Epithelial cell of esophagus (primary cell): ENCODE measurements around the gene ELOA2.
"Not testable (repeated sequence)": the region's sequence is repeated elsewhere in the genome, so short reads cannot be mapped to it uniquely, and the experiment has no call there.

Experiments used
- DNase-seq: peaks from one replicate; pipeline ENCODE4 v3.0.0; 2010; ENCODE audit warnings: low read depth
- H3K4me3 ChIP-seq: 2 replicates; pipeline ENCODE4 v1.5.1; 2011; ENCODE audit warnings: mild to moderate bottlenecking, low read length, control low read depth
- TF ChIP-seq, protein P1 (sequence below): IDR thresholded peaks from 2 replicates; pipeline ENCODE4 v1.5.1; 2011; ENCODE audit warnings: low read depth, mild to moderate bottlenecking, low read length, control low read depth, inconsistent platforms; ENCODE audit not compliant: insufficient read depth; ENCODE audit errors: missing control alignments

Gene ELOA2

DNA sequence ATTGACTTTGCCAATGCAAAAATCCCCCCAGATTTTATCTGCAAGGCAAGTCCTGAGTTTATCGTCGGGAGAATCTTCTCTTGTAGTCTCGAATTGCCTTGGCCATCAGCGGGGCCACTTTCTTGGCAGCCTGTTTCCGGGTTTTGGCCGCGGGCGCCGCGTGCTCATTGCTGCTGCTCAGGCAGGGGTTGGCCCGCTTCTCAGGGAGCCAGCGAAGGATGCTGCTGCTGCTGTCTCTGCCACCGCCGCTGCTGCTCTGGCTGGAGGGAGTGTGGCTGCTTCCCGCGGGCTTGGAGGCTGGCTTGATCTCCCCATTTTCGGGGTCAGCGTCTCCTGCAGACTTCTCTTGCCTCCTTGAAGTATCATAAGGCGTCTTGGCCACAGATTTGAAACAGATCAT lies 2.5 kb downstream of the ELOA2 start:
- no peak overlapping the region for H3K4me3 ChIP-seq
- no peak for DNase-seq
- TF ChIP-seq, protein P1, sequence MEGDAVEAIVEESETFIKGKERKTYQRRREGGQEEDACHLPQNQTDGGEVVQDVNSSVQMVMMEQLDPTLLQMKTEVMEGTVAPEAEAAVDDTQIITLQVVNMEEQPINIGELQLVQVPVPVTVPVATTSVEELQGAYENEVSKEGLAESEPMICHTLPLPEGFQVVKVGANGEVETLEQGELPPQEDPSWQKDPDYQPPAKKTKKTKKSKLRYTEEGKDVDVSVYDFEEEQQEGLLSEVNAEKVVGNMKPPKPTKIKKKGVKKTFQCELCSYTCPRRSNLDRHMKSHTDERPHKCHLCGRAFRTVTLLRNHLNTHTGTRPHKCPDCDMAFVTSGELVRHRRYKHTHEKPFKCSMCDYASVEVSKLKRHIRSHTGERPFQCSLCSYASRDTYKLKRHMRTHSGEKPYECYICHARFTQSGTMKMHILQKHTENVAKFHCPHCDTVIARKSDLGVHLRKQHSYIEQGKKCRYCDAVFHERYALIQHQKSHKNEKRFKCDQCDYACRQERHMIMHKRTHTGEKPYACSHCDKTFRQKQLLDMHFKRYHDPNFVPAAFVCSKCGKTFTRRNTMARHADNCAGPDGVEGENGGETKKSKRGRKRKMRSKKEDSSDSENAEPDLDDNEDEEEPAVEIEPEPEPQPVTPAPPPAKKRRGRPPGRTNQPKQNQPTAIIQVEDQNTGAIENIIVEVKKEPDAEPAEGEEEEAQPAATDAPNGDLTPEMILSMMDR, result no peak

DNA sequence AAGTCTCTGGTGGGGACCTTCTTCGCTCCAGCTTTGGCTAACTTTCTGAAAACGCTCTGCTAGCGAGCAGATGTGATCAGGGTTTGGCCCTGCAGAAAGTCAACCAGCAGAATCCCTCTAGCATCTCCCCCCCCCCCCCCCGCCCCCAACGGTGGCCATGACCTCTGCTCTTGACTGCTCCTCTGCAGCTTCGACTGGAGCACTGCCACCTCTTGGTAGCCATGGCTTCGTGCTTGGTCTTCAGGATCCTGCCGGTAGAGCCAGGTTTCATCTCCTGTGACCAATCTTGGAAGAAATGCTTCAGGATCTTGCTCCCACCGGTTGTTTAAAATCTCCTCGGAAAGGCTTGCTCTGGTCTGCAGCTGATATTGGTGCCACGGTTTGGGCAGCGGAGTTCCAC lies 4.5 kb downstream of the ELOA2 start:
- DNase-seq, result not testable (repeated sequence)

DNA sequence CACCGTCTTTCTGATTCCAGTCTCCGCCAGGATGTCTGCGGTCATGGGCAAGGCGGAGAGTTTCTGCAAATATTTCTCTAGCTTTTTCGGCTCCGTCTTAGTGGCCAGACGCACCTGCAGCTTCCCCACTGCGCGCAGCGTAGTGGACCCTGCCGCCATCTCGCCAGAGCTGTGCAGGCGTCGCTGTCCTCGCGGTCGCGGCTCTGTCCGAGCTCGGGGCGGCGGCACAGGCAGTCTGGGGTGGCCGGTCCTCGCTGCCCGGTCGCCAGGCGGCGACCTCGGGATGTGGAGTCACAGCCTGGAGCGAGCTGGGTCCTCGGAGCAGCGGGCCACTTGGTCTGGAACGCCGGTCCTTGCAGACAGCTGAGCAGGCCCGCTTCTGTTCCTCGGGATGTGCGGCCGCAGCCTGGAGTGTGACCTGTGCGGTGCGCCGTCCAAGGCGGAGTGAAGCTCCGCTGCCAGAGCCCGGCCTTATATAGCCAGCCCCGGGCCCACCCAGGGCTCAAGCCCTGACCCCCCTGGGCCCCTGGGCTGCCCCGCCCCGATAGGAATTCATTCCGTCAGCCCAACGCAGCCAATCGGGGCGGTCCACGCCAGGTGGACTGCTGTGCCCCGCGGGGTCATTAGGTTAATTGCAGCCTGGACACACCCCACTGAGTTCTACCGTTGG lies 5.6 kb downstream of the ELOA2 start:
- H3K4me3 ChIP-seq, DNase-seq: not testable (repeated sequence)

More for the DNA sequence above, 4.5 kb downstream of the ELOA2 start:
- H3K4me3 ChIP-seq, result not testable (repeated sequence)

DNA sequence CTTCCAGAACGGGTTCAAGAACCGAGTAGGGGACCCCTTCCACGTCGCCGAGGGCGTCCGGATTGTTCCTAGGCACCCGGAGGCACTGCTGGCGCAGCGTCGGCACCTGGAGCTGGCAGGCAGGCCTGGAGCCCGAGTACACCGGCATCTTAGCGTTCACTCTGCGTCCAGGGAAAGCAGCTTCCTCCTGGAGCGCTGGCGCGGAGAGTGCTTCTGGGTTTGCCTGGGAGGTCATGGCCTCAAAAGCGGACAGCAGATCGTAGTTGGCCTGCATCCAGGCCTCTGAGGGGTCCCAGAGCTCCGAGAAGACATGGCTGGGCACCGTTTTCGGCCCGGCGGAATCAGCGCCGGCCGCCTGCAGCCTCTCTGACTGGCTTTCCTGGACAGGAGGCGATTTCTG lies 6.7 kb downstream of the ELOA2 start:
- DNase-seq, H3K4me3 ChIP-seq: not testable (repeated sequence)

DNA sequence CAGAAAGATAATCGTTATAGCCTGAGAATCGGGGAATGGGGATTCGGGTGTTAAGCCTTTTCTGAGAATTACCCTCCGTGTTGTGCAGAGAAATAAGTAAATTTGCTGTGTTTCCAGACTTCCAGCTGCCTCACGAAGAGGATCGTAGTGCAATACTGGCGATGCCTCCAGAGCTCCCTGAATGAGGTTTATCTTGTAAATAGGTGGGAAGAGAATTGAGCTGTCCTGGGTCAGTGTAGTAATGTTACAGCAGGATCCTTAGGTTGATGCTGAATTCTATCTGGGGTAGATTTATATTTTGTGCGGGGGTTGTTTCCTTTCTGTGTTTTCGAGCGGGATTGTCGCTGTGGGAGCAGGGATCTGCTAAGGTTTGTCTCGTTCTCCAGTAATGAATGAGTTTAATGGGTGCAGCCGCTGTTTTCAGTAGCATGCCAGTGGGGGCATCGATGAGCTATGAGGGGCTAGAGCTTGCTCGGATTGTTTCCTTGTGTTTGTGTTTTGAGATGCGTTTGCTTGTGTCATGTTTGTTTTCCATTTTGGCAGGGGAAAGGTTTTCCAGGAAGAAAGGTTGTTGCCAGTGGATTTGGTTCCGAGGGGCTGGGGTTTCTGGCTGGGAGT lies 9.8 kb downstream of the ELOA2 start:
- not testable (repeated sequence) for DNase-seq

DNA sequence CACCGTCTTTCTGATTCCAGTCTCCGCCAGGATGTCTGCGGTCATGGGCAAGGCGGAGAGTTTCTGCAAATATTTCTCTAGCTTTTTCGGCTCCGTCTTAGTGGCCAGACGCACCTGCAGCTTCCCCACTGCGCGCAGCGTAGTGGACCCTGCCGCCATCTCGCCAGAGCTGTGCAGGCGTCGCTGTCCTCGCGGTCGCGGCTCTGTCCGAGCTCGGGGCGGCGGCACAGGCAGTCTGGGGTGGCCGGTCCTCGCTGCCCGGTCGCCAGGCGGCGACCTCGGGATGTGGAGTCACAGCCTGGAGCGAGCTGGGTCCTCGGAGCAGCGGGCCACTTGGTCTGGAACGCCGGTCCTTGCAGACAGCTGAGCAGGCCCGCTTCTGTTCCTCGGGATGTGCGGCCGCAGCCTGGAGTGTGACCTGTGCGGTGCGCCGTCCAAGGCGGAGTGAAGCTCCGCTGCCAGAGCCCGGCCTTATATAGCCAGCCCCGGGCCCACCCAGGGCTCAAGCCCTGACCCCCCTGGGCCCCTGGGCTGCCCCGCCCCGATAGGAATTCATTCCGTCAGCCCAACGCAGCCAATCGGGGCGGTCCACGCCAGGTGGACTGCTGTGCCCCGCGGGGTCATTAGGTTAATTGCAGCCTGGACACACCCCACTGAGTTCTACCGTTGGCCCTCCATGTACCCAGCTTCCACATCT lies 11.5 kb downstream of the ELOA2 start:
- H3K4me3 ChIP-seq, DNase-seq: not testable (repeated sequence)

More for the DNA sequence above, 9.8 kb downstream of the ELOA2 start:
- H3K4me3 ChIP-seq, result not testable (repeated sequence)

DNA sequence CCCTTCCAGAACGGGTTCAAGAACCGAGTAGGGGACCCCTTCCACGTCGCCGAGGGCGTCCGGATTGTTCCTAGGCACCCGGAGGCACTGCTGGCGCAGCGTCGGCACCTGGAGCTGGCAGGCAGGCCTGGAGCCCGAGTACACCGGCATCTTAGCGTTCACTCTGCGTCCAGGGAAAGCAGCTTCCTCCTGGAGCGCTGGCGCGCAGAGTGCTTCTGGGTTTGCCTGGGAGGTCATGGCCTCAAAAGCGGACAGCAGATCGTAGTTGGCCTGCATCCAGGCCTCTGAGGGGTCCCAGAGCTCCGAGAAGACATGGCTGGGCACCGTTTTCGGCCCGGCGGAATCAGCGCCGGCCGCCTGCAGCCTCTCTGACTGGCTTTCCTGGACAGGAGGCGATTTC lies 12.6 kb downstream of the ELOA2 start:
- not testable (repeated sequence) for DNase-seq, H3K4me3 ChIP-seq

DNA sequence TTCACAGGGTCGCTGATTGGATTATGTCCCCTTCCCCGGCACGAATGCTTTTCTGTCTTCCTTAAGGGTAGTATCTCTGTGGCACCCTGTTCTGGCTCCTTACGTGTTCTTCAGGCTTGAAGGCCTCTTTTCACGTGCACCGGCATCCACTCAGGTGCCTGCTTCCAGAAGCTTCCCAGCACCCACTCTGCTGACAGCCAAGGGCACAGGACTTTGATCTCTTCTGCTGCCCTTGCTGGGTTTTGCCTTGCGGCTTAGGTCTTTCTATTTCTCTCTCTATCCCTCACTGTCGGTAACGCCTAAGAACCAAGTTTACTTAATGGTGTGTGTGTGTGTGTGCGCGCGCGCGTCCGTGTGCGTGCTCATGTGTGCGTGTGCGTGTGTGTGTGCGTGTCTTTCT lies 14.7 kb downstream of the ELOA2 start:
- DNase-seq, result not testable (repeated sequence)

DNA sequence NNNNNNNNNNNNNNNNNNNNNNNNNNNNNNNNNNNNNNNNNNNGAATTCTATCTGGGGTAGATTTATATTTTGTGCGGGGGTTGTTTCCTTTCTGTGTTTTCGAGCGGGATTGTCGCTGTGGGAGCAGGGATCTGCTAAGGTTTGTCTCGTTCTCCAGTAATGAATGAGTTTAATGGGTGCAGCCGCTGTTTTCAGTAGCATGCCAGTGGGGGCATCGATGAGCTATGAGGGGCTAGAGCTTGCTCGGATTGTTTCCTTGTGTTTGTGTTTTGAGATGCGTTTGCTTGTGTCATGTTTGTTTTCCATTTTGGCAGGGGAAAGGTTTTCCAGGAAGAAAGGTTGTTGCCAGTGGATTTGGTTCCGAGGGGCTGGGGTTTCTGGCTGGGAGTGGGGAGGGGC lies 15.6 kb downstream of the ELOA2 start:
- DNase-seq, H3K4me3 ChIP-seq: not testable (repeated sequence)

More for the DNA sequence above, 14.7 kb downstream of the ELOA2 start:
- H3K4me3 ChIP-seq, result not testable (repeated sequence)
